ENCODE data around the gene TMEM132D.
"Not testable (repeated sequence)": the region's sequence is repeated elsewhere in the genome, so short reads cannot be mapped to it uniquely, and the experiment has no call there.

TMEM132D gene

GRCh38 chr12:129071362-129071761 lies 832.5 kb downstream of the TMEM132D start:
- in situ Hi-C loops (cut with HindIII; ENCODE audit: low pct_unique_long_range_greater_than_20kb, low sequenced_read_pairs) = no loop called here
- TF ChIP-seq JUND (IDR thresholded peaks at IDR 0.05; ENCODE audit: low read depth) = no peak
- no peak for DNase-seq (ENCODE audit: low read depth in 1 of 2, low spot score in 1 of 2)

- in situ Hi-C loops (cut with HindIII; ENCODE audit: low pct_unique_long_range_greater_than_20kb, low sequenced_read_pairs) = no loop called here
- no peak for TF ChIP-seq JUND (IDR thresholded peaks at IDR 0.05; ENCODE audit: low read depth)
- no peak for DNase-seq (ENCODE audit: low read depth in 1 of 2, low spot score in 1 of 2)
Observed at GRCh38 chr12:129069886-129070285, 833.9 kb downstream of the TMEM132D start.

GRCh38 chr12:129068684-129069083 lies 835.1 kb downstream of the TMEM132D start:
- TF ChIP-seq JUND (IDR thresholded peaks at IDR 0.05; ENCODE audit: low read depth) = no peak
- no peak for DNase-seq (ENCODE audit: low read depth in 1 of 2, low spot score in 1 of 2)

DNA sequence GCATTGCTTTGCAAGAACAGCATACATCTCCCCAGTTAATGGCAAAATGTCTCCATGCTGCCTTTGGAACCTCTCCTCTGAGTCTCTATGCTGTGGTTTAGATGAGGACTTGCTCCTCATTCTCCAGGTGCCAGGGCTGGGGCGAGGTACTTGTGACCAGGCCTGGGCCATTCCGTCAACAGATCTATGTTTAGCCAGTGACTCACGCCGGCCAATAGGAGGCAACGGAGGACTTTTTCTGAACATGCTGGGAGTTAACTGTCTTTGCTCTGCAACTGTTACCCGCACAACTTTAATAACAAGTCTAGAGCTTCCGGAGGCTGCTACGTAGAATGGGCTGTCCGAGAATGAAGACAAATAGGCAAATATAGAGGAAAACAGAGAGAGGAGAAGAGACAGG lies 836.3 kb downstream of the TMEM132D start:
- TF ChIP-seq JUND (IDR thresholded peaks at IDR 0.05; ENCODE audit: low read depth) = no peak
- no peak for DNase-seq (ENCODE audit: low read depth in 1 of 2, low spot score in 1 of 2)
- in situ Hi-C loops (cut with HindIII; ENCODE audit: low pct_unique_long_range_greater_than_20kb, low sequenced_read_pairs) = no loop called here

More at GRCh38 chr12:129068684-129069083, 835.1 kb downstream of the TMEM132D start:
- in situ Hi-C loops (cut with HindIII; ENCODE audit: low pct_unique_long_range_greater_than_20kb, low sequenced_read_pairs) = no loop called here

DNA sequence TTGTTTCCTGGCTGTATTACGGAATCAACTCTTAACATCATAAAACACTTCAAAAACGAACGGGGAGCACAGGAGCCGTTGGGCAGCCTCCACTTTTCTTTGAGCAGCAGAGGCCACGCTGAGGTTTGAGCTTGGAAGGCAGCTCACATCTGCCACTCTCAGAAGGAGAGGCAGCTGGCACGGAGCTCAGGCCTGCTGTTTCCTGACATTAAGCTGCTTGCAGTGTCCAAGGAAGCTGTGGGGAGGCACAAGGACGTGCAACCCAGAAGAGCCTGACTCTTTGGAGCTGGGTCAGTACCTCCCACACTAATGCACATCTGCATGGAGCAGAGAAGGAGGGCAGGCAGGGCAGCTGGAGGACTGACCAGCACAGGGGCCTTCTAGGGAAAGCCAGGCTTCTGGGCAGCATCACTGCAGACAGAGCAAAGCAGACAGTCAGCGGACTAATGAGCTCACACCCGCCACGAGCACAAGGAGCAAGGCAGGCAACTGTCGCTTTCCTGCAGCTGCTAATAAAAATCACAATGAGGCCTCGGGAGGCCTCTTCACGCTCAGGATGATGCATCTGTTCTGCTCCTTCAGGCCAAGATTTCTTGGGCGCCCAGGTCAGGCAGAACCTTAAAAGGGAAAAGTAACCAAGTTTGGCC lies 839.5 kb downstream of the TMEM132D start:
- in situ Hi-C loops (cut with HindIII; ENCODE audit: low pct_unique_long_range_greater_than_20kb, low sequenced_read_pairs) = no loop called here
- no peak for DNase-seq (ENCODE audit: low read depth in 1 of 2, low spot score in 1 of 2)
- no peak for TF ChIP-seq JUND (IDR thresholded peaks at IDR 0.05; ENCODE audit: low read depth)

- TF ChIP-seq JUND (IDR thresholded peaks at IDR 0.05; ENCODE audit: low read depth) = no peak
- no peak for DNase-seq (ENCODE audit: low read depth in 1 of 2, low spot score in 1 of 2)
- in situ Hi-C loops (cut with HindIII; ENCODE audit: low pct_unique_long_range_greater_than_20kb, low sequenced_read_pairs) = no loop called here
Observed at GRCh38 chr12:129063600-129063999, 840.2 kb downstream of the TMEM132D start.

DNA sequence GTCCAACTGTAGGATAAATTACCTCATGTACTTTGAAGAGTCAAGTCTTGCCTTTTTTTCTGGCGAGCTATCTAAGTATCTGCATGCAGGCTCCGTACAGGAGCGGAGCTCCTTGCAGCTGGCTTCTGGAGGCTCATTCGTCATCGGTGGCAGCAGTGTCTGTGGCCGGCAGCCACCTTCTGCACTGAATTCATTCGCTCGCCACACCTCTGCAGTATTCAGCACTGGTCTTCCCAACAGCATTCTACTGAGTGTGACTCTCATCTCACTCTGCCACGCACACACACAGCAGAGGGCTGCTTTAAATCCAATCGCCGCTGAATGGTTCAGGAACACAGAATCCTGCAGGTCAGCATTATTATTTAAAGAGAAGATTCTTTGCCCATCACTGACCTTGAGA lies 850.6 kb downstream of the TMEM132D start:
- no peak for TF ChIP-seq JUND (IDR thresholded peaks at IDR 0.05; ENCODE audit: low read depth)
- in situ Hi-C loops (cut with HindIII; ENCODE audit: low pct_unique_long_range_greater_than_20kb, low sequenced_read_pairs) = no loop called here
- DNase-seq (ENCODE audit: low read depth in 1 of 2, low spot score in 1 of 2) = no peak

DNA sequence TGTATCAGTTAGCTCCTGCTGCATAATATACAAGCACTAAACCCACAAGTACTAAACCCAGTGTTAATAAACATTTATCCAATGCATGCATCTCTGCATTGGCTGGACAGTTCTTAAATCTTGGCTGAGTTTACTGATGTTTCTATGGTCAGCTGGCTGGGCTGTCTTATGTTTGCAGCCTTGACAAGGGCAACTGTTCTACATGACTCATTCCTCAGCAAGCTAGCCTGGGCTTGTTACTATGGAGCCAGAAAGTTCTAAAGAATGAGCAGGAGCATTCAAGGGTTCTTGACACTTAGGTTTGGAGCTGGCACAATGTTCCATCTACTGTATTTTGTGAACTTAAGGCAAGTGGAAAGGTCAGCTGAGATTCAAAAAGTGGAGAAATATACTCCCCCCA lies 851.5 kb downstream of the TMEM132D start:
- no peak for DNase-seq (ENCODE audit: low read depth in 1 of 2, low spot score in 1 of 2)
- TF ChIP-seq JUND (IDR thresholded peaks at IDR 0.05; ENCODE audit: low read depth) = no peak
- in situ Hi-C loops (cut with HindIII; ENCODE audit: low pct_unique_long_range_greater_than_20kb, low sequenced_read_pairs) = no loop called here

DNA sequence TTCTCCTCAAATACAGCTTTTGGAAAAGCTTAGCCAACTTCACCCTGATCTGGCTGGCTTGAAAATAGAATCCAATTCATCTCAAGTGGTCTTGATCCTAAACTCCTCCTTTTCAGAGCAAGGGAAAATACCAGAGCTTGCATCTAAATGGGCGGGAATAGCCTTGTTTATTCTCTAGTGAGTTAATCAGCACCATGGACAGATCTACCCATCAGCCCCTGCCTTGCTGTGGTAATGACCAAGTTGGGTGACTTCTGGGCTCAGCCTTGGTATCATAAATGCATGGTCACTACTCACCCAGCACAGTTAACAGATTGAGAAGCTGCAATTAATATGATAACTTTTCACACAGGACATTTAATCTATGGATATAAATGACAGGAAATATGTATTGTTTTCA lies 853.9 kb downstream of the TMEM132D start:
- in situ Hi-C loops (cut with HindIII; ENCODE audit: low pct_unique_long_range_greater_than_20kb, low sequenced_read_pairs) = no loop called here
- no peak for TF ChIP-seq JUND (IDR thresholded peaks at IDR 0.05; ENCODE audit: low read depth)
- peak; percentile 23 to 60 for DNase-seq (ENCODE audit: low read depth in 1 of 2, low spot score in 1 of 2)

DNA sequence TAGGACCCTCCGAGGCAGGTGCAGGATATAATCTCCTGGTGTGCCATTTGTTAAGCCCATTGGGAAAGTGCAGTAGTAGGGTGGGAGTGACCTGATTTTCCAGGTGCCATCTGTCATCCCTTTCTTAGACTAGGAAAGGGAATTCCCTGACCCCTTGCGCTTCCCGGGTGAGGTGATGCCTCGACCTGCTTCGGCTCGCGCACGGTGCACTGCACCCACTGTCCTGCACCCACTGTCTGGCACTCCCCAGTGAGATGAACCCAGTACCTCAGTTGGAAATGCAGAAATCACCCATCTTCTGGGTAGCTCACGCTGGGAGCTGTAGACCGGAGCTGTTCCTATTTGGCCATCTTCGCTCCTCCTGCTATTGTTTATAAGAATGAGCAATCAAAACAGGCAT lies 860.5 kb downstream of the TMEM132D start:
- DNase-seq (ENCODE audit: low read depth in 1 of 2, low spot score in 1 of 2); in situ Hi-C loops (cut with HindIII; ENCODE audit: low pct_unique_long_range_greater_than_20kb, low sequenced_read_pairs): not testable (repeated sequence)

DNA sequence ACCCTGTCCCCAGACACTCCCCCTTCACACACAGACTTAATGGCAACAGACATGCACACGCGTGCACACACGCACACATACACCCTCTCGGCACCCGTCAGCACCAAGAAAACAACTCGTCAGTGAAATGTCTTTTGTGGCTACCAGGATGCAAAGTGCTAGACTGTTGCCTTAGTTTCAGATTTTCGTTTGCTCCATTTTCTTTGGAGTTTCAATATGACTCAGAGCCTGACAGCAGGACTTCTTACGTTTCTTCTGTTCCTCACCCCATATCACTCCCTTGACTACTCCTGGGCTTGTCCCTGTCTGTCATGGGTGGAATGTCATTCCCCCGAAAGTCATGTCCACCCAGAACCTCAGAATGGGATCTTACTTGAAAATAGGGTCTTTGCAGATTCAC lies 867.7 kb downstream of the TMEM132D start:
- in situ Hi-C loops (cut with HindIII; ENCODE audit: low pct_unique_long_range_greater_than_20kb, low sequenced_read_pairs) = no loop called here
- DNase-seq (ENCODE audit: low read depth in 1 of 2, low spot score in 1 of 2) = no peak
- no peak for TF ChIP-seq JUND (IDR thresholded peaks at IDR 0.05; ENCODE audit: low read depth)

- no peak for DNase-seq (ENCODE audit: low read depth in 1 of 2, low spot score in 1 of 2)
- no peak for TF ChIP-seq JUND (IDR thresholded peaks at IDR 0.05; ENCODE audit: low read depth)
- in situ Hi-C loops (cut with HindIII; ENCODE audit: low pct_unique_long_range_greater_than_20kb, low sequenced_read_pairs) = no loop called here
Observed at GRCh38 chr12:129034558-129035289, 869.1 kb downstream of the TMEM132D start.

- no peak for TF ChIP-seq JUND (IDR thresholded peaks at IDR 0.05; ENCODE audit: low read depth)
- in situ Hi-C loops (cut with HindIII; ENCODE audit: low pct_unique_long_range_greater_than_20kb, low sequenced_read_pairs) = no loop called here
- no peak for DNase-seq (ENCODE audit: low read depth in 1 of 2, low spot score in 1 of 2)
Observed at GRCh38 chr12:129028844-129029243, 875.0 kb downstream of the TMEM132D start.

All from T47D (cell line).